Stomach (tissue), 4 donors: ENCODE measurements around the gene IFI27.

Source experiments
- POLR2A ChIP-seq, 4 donors: fragments of 450-650 bp; IDR thresholded peaks; one replicate each; pipeline ENCODE4 v1.6.1; 2016; ENCODE audit warnings: antibody characterized with exemption in 4 of 4, control low read depth in 2 of 4, mild to moderate bottlenecking in 1 of 4, moderate library complexity in 1 of 4
- POLR2AphosphoS5 ChIP-seq, 3 donors: sonication (generic); formaldehyde crosslinking; IDR thresholded peaks; one replicate each; pipeline ENCODE4 v1.6.1; 2016; ENCODE audit warnings: antibody characterized with exemption in 3 of 3
- TF ChIP-seq, protein P1 (sequence below), 7 experiments: fragments of 450-650 bp in 4 of 7; fragments of 200-600 bp in 3 of 7; sonication (generic) in 3 of 7; IDR thresholded peaks; one replicate each; pipeline ENCODE4 v1.5.1; 2016 to 2019; ENCODE audit warnings: antibody characterized with exemption in 7 of 7, control low read depth in 2 of 7, mild to moderate bottlenecking in 1 of 7

DNA sequence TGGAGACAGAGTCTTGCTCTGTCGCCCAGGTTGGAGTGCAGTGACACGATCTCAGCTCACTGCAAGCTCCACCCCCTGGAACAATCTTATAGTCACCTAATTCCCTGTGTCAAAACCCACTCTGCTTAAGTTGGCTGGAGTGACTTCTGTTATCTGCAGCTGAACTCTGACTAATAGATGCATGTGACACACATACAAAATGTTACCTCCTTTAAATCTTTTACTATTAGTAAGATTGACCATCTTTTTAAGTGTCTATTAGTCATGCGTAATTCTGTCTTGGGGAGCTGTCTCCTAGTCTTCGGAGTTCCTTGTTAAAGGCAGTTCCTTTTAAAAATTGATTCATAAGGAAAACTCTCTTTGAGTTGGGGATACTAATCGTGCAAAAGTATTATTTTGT, 22.0 kb upstream of the IFI27 start:
- TF ChIP-seq, protein P1, sequence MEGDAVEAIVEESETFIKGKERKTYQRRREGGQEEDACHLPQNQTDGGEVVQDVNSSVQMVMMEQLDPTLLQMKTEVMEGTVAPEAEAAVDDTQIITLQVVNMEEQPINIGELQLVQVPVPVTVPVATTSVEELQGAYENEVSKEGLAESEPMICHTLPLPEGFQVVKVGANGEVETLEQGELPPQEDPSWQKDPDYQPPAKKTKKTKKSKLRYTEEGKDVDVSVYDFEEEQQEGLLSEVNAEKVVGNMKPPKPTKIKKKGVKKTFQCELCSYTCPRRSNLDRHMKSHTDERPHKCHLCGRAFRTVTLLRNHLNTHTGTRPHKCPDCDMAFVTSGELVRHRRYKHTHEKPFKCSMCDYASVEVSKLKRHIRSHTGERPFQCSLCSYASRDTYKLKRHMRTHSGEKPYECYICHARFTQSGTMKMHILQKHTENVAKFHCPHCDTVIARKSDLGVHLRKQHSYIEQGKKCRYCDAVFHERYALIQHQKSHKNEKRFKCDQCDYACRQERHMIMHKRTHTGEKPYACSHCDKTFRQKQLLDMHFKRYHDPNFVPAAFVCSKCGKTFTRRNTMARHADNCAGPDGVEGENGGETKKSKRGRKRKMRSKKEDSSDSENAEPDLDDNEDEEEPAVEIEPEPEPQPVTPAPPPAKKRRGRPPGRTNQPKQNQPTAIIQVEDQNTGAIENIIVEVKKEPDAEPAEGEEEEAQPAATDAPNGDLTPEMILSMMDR (IDR thresholded peaks at IDR 0.05) = no peak
- no peak for TF ChIP-seq POLR2AphosphoS5 (IDR thresholded peaks at IDR 0.05)
- no peak for TF ChIP-seq POLR2A (IDR thresholded peaks at IDR 0.05)
